ENCODE data around the gene SIK3. TPM values are rescaled to one million over a fixed set of nuclear protein-coding genes. Genes with fewer than 3 reads are reported as not detected.

SIK3 gene
- total and polyA plus RNA-seq, 2 experiments from 2014 or later: 6.1 to 33.9 TPM

- Mint-ChIP-seq H3K4me3 (no peak overlapping the region), H3K36me3 (ENCODE audit: low read depth) (no peaks in the 10 kb centered on the region), H3K4me1 (peaks cover 17% of the 10 kb centered on the region), H3K27ac (no peak overlapping the region), H3K9me3 (no peaks in the 10 kb centered on the region), H3K27me3 (ENCODE audit: insufficient read depth, low read depth, poor library complexity) (no peaks in the 10 kb centered on the region)
- Histone ChIP-seq H3K9me2 (ENCODE audit: insufficient read depth) (no peaks in the 10 kb centered on the region), H2AFZ (no peak overlapping the region), H3K27ac (ENCODE audit: low read depth) (no peak overlapping the region), H3K4me3 (no peak overlapping the region), H3K27me3 (ENCODE audit: insufficient read depth) (no peaks in the 10 kb centered on the region), H3K36me3 (ENCODE audit: insufficient read depth) (no peaks in the 10 kb centered on the region), H3K79me2 (replicated peaks; ENCODE audit: insufficient read depth) (peaks cover 85% of the 10 kb centered on the region), H3K4me2 (no peak overlapping the region), H3F3A (replicated peaks; ENCODE audit: low read depth) (no peaks in the 10 kb centered on the region), H4K20me1 (replicated peaks; ENCODE audit: insufficient read depth) (peaks cover 23% of the 10 kb centered on the region; the same call in 1 of the 2 replicates), H3K4me1 (ENCODE audit: insufficient read depth) (peaks cover 6% of the 10 kb centered on the region; the same call in 1 of the 2 replicates)
- ATAC-seq: no peak
- DNase-seq (ENCODE audit: low spot score): no peak
- TF ChIP-seq EZH2phosphoT487 (IDR thresholded peaks at IDR 0.05; ENCODE audit: unreplicated experiment) (no peak), NANOG (IDR thresholded peaks at IDR 0.05; ENCODE audit: borderline replicate concordance) (no peak)
These were observed 42.8 kb downstream of the SIK3 start for GRCh38 chr11:117055469-117055868.

GRCh38 chr11:117054382-117054781 lies 43.8 kb downstream of the SIK3 start:
- H3K36me3 Mint-ChIP-seq (ENCODE audit: low read depth): no peaks in the 10 kb centered on the region
- peaks cover 25% of the 10 kb centered on the region; the same call in 1 of the 2 replicates for H4K20me1 ChIP-seq (replicated peaks; ENCODE audit: insufficient read depth)
- no peak for TF ChIP-seq POLR2AphosphoS5 (IDR thresholded peaks at IDR 0.05; ENCODE audit: low read depth)
- TF ChIP-seq, protein P1, sequence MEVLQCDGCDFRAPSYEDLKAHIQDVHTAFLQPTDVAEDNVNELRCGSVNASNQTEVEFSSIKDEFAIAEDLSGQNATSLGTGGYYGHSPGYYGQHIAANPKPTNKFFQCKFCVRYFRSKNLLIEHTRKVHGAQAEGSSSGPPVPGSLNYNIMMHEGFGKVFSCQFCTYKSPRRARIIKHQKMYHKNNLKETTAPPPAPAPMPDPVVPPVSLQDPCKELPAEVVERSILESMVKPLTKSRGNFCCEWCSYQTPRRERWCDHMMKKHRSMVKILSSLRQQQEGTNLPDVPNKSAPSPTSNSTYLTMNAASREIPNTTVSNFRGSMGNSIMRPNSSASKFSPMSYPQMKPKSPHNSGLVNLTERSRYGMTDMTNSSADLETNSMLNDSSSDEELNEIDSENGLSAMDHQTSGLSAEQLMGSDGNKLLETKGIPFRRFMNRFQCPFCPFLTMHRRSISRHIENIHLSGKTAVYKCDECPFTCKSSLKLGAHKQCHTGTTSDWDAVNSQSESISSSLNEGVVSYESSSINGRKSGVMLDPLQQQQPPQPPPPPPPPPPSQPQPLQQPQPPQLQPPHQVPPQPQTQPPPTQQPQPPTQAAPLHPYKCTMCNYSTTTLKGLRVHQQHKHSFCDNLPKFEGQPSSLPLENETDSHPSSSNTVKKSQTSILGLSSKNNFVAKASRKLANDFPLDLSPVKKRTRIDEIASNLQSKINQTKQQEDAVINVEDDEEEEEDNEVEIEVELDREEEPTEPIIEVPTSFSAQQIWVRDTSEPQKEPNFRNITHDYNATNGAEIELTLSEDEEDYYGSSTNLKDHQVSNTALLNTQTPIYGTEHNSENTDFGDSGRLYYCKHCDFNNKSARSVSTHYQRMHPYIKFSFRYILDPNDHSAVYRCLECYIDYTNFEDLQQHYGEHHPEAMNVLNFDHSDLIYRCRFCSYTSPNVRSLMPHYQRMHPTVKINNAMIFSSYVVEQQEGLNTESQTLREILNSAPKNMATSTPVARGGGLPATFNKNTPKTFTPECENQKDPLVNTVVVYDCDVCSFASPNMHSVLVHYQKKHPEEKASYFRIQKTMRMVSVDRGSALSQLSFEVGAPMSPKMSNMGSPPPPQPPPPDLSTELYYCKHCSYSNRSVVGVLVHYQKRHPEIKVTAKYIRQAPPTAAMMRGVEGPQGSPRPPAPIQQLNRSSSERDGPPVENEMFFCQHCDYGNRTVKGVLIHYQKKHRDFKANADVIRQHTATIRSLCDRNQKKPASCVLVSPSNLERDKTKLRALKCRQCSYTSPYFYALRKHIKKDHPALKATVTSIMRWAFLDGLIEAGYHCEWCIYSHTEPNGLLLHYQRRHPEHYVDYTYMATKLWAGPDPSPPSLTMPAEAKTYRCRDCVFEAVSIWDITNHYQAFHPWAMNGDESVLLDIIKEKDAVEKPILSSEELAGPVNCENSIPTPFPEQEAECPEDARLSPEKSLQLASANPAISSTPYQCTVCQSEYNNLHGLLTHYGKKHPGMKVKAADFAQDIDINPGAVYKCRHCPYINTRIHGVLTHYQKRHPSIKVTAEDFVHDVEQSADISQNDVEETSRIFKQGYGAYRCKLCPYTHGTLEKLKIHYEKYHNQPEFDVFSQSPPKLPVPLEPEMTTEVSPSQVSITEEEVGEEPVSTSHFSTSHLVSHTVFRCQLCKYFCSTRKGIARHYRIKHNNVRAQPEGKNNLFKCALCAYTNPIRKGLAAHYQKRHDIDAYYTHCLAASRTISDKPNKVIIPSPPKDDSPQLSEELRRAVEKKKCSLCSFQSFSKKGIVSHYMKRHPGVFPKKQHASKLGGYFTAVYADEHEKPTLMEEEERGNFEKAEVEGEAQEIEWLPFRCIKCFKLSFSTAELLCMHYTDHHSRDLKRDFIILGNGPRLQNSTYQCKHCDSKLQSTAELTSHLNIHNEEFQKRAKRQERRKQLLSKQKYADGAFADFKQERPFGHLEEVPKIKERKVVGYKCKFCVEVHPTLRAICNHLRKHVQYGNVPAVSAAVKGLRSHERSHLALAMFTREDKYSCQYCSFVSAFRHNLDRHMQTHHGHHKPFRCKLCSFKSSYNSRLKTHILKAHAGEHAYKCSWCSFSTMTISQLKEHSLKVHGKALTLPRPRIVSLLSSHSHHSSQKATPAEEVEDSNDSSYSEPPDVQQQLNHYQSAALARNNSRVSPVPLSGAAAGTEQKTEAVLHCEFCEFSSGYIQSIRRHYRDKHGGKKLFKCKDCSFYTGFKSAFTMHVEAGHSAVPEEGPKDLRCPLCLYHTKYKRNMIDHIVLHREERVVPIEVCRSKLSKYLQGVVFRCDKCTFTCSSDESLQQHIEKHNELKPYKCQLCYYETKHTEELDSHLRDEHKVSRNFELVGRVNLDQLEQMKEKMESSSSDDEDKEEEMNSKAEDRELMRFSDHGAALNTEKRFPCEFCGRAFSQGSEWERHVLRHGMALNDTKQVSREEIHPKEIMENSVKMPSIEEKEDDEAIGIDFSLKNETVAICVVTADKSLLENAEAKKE (CRISPR knock-in tag; IDR thresholded peaks at IDR 0.05): no peak
- TF ChIP-seq, protein P2, sequence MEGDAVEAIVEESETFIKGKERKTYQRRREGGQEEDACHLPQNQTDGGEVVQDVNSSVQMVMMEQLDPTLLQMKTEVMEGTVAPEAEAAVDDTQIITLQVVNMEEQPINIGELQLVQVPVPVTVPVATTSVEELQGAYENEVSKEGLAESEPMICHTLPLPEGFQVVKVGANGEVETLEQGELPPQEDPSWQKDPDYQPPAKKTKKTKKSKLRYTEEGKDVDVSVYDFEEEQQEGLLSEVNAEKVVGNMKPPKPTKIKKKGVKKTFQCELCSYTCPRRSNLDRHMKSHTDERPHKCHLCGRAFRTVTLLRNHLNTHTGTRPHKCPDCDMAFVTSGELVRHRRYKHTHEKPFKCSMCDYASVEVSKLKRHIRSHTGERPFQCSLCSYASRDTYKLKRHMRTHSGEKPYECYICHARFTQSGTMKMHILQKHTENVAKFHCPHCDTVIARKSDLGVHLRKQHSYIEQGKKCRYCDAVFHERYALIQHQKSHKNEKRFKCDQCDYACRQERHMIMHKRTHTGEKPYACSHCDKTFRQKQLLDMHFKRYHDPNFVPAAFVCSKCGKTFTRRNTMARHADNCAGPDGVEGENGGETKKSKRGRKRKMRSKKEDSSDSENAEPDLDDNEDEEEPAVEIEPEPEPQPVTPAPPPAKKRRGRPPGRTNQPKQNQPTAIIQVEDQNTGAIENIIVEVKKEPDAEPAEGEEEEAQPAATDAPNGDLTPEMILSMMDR (conservative IDR thresholded peaks at IDR 0.05; ENCODE audit: low read depth in 2 of 2): no peak
- no peak for TF ChIP-seq JUNB (IDR thresholded peaks at IDR 0.05; ENCODE audit: unreplicated experiment)
- TF ChIP-seq EZH2phosphoT487 (IDR thresholded peaks at IDR 0.05; ENCODE audit: unreplicated experiment): no peak
- TF ChIP-seq, protein P3, sequence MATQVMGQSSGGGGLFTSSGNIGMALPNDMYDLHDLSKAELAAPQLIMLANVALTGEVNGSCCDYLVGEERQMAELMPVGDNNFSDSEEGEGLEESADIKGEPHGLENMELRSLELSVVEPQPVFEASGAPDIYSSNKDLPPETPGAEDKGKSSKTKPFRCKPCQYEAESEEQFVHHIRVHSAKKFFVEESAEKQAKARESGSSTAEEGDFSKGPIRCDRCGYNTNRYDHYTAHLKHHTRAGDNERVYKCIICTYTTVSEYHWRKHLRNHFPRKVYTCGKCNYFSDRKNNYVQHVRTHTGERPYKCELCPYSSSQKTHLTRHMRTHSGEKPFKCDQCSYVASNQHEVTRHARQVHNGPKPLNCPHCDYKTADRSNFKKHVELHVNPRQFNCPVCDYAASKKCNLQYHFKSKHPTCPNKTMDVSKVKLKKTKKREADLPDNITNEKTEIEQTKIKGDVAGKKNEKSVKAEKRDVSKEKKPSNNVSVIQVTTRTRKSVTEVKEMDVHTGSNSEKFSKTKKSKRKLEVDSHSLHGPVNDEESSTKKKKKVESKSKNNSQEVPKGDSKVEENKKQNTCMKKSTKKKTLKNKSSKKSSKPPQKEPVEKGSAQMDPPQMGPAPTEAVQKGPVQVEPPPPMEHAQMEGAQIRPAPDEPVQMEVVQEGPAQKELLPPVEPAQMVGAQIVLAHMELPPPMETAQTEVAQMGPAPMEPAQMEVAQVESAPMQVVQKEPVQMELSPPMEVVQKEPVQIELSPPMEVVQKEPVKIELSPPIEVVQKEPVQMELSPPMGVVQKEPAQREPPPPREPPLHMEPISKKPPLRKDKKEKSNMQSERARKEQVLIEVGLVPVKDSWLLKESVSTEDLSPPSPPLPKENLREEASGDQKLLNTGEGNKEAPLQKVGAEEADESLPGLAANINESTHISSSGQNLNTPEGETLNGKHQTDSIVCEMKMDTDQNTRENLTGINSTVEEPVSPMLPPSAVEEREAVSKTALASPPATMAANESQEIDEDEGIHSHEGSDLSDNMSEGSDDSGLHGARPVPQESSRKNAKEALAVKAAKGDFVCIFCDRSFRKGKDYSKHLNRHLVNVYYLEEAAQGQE (IDR thresholded peaks at IDR 0.05; ENCODE audit: unreplicated experiment): no peak
- no peak for TF ChIP-seq ZNF114 (CRISPR knock-in tag; IDR thresholded peaks at IDR 0.05)
- TF ChIP-seq CREB1 (CRISPR knock-in tag; IDR thresholded peaks at IDR 0.05; ENCODE audit: low read depth): no peak
- TF ChIP-seq EZH2 (IDR thresholded peaks at IDR 0.05; ENCODE audit: low read depth, unreplicated experiment): no peak
- no peak for TF ChIP-seq NANOG (IDR thresholded peaks at IDR 0.05; ENCODE audit: borderline replicate concordance)
- no peak for TF ChIP-seq ZNF331 (CRISPR knock-in tag; IDR thresholded peaks at IDR 0.05; ENCODE audit: low read depth)

More at GRCh38 chr11:117054382-117054781, 43.8 kb downstream of the SIK3 start:
- peaks cover 77% of the 10 kb centered on the region for H3K79me2 ChIP-seq (replicated peaks; ENCODE audit: insufficient read depth)
- H3K27me3 ChIP-seq (ENCODE audit: insufficient read depth): no peaks in the 10 kb centered on the region
- H3K4me3 ChIP-seq: no peak overlapping the region
- H3K4me3 Mint-ChIP-seq: no peak overlapping the region
- ATAC-seq (no peak), DNase-seq (ENCODE audit: low spot score) (no peak)
- peaks cover 14% of the 10 kb centered on the region for H3K4me1 Mint-ChIP-seq
- H3K9me3 Mint-ChIP-seq: no peaks in the 10 kb centered on the region
- H2AFZ ChIP-seq: no peak overlapping the region
- H3K9me2 ChIP-seq (ENCODE audit: insufficient read depth): no peaks in the 10 kb centered on the region
- H3K27ac ChIP-seq (ENCODE audit: low read depth): no peak overlapping the region
- no peaks in the 10 kb centered on the region for H3K27me3 Mint-ChIP-seq (ENCODE audit: insufficient read depth, low read depth, poor library complexity)
- peaks cover 6% of the 10 kb centered on the region; the same call in 1 of the 2 replicates for H3K4me1 ChIP-seq (ENCODE audit: insufficient read depth)
- no peaks in the 10 kb centered on the region for H3K36me3 ChIP-seq (ENCODE audit: insufficient read depth)
- no peaks in the 10 kb centered on the region for H3F3A ChIP-seq (replicated peaks; ENCODE audit: low read depth)
- H3K4me2 ChIP-seq: no peak overlapping the region
- H3K27ac Mint-ChIP-seq: no peak overlapping the region

Data from GM23338 (cell line).